A204.1 (cell line): Measurements from ENCODE around the gene ANAPC16.
"Not testable (repeated sequence)": the region's sequence is repeated elsewhere in the genome, so short reads cannot be mapped to it uniquely, and the experiment has no call there.

ENCODE experiments used
- FAIRE-seq: peaks from 2 replicates; lab custom pipeline; 2012; peaks lifted over from hg19 to GRCh38; lab: Jason Lieb, UNC

The ANAPC16 gene

GRCh38 chr10:72215611-72216549 is at the start of gene ANAPC16, which contains the start of gene ASCC1:
TSS of gene ANAPC16 (plus strand) at chr10:72216012. CDS start at chr10:72223915, 7,903 bp downstream.
TSS of gene ASCC1 (minus strand) at chr10:72216276. CDS start at chr10:72213298, 2,978 bp downstream.
- no peak for FAIRE-seq

- no peak for FAIRE-seq
Measured at GRCh38 chr10:72167118-72167517, 48.7 kb upstream of the ANAPC16 start.

DNA sequence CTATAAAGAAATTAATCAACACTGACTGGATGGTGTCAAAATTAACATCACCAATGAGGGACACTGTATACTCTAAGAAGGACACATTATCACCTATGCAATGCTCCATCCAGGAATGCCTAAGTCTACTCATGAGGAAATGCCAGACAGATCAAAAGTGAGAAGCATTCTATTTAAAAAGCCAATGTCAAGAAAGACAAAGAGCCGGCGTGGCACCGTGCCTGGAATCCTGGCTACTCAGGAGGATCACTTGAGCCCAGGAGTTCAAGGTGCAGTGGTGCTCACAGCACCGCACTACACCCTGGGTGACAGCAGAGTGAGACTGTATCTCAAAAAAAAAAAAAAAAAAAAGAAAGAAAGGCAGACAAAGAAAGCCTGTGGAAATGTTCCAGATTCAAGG is 45.5 kb upstream of the ANAPC16 start:
- no peak for FAIRE-seq

GRCh38 chr10:72170733-72171132 is 45.1 kb upstream of the ANAPC16 start:
- FAIRE-seq: no peak

- FAIRE-seq: no peak
Measured at GRCh38 chr10:72171175-72171630, 44.6 kb upstream of the ANAPC16 start.

- FAIRE-seq: no peak
Measured at GRCh38 chr10:72173262-72173618, 42.6 kb upstream of the ANAPC16 start.

GRCh38 chr10:72173619-72174296 is 42.1 kb upstream of the ANAPC16 start:
- FAIRE-seq: no peak

DNA sequence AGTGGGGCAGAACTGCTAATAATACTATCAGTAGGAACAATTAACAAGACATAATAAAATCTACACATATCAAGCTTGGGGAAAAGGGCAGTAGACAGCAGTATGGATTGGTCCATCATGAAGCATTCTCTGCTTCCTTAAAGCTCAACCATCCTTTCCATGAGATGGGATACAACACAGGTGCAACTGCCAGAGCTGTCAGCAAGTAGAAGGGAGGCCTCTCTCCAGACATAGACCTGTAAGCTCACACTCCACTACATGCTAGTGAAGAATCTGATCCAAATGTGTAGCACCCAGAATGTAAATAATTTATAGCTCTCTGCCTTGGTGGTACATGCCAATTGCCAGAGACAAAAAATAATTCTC is 41.5 kb upstream of the ANAPC16 start:
- no peak for FAIRE-seq

- no peak for FAIRE-seq
Measured at GRCh38 chr10:72175149-72175548, 40.7 kb upstream of the ANAPC16 start.

- no peak for FAIRE-seq
Measured at GRCh38 chr10:72176701-72177100, 39.1 kb upstream of the ANAPC16 start.

DNA sequence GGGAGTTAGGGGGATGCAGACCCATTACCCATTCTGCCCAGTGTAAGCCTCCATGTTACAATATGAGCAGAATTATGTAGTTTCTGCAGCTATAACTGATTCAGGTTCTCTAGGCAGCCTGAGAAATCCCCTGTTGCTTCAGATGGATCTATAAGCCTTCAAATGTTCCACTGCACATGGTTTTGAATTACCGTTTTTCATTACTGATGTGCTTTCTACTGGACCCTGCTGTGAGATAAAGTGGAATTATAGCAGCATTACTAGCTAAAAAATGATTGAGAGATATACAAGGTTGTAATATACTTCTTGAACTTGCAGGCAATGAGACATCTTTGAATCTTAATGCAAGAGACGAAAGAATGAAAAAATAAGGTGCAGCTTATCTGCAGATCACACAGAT is 38.4 kb upstream of the ANAPC16 start:
- FAIRE-seq: no peak

DNA sequence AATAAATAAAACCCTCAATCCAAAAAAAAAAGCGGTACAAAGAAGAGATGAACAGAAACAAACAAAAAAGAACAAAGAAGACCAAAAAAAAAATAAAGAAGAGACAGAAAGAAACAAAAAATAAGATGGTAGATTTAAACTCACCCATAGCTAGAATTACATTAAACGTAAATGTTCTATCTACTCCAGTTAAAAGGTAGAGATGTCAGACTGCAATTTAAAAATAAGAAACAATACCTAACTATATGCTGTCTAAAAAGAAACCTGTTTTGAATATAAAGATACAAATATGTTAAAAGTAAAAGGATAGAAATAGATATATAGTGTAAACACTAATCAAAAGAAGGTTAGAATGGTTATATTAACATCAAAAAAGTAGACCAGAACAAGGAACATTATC is 31.7 kb upstream of the ANAPC16 start:
- FAIRE-seq: peak; percentile 21

DNA sequence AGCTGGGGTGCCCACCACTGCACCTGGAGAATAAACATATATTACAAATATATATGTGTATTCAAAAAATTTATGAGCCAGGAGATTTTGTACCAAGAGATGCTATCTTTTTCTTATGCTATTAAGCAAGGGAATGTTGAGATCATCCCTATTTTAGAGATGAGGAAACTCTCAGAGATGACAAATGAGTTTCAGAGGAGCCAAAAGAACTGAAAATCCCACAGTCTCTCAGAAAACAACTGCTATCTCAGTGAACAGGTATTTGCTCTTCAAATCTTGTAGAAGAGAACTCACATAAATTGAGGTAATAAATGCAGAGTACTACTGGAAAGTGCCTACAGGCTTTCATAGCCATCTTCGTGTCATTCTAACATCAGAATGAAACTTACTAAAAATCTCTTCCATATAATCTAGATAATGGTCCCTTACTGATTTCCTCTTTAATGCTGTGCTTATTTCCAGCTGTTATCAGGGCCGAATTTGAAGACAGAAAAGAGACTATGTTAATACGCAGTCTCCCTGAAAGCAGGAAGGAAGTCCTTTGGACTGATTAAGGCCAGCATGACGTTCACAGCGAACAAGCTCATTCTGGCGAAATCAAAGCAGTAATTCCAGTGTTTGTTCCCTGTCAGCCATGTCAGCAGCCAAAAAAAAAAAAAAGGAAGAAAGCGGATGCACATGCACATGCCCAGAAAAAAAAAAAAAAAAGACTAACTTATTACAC is 29.4 kb upstream of the ANAPC16 start:
- FAIRE-seq: no peak

- no peak for FAIRE-seq
Measured at GRCh38 chr10:72186982-72187330, 28.9 kb upstream of the ANAPC16 start.

DNA sequence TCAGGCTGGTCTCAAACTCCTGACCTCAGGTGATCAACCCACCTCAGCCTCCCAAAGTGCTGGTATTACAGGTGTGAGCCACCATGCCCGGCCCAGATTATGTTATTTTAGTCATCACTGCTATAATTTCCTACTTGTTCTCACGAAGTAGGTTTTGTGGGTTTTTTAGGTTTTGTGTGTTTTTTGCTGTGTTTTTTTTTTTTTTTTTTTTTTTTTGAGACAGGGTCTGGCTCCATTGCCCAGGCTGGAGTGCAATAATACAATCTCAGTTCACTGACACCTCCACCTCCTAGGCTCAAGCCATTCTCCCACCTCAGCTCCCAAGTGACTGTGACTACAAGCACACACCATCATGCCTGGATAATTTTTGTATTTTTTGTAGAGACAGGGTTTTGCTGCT is 20.9 kb upstream of the ANAPC16 start:
- FAIRE-seq: no peak

DNA sequence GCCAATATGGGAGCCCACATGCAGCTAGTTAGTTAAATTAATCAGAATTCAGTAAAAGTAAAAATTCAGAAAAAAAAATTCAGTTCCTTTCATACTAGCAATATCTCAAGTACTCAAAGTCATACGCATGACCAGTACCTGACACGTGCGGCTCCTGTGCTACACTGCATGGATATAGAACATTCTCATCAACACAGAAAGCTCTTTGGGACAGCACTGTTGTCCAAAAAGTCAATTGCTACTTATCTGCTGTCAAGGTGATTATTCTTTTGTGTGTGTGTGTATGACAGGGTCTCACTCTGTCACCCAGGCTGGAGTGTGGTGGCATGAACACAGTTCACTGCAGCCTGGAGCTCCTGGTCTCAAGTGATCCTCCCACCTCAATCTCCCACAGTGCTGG is 14.9 kb upstream of the ANAPC16 start:
- no peak for FAIRE-seq

DNA sequence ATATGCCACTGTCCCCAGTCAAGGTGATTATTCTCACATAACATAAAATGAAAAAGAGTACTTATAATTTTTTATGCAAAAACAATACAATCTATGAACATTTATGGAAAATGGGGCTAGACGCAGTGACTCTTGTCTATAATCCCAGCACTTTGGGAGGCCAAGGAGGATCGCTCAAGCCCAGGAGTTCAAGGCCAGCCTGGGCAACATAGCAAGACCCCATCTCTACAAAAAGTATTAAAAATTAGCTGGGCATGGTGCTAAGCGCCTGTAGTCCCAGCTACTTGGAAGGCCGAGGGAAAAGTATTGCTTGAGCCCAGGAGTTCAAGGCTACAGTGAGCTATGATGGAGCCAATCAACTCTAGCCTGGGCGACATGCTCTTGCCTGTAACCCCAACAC is 14.5 kb upstream of the ANAPC16 start:
- FAIRE-seq: no peak

GRCh38 chr10:72204296-72204695 is 11.5 kb upstream of the ANAPC16 start:
- no peak for FAIRE-seq

GRCh38 chr10:72204724-72205123 is 11.1 kb upstream of the ANAPC16 start:
- no peak for FAIRE-seq

DNA sequence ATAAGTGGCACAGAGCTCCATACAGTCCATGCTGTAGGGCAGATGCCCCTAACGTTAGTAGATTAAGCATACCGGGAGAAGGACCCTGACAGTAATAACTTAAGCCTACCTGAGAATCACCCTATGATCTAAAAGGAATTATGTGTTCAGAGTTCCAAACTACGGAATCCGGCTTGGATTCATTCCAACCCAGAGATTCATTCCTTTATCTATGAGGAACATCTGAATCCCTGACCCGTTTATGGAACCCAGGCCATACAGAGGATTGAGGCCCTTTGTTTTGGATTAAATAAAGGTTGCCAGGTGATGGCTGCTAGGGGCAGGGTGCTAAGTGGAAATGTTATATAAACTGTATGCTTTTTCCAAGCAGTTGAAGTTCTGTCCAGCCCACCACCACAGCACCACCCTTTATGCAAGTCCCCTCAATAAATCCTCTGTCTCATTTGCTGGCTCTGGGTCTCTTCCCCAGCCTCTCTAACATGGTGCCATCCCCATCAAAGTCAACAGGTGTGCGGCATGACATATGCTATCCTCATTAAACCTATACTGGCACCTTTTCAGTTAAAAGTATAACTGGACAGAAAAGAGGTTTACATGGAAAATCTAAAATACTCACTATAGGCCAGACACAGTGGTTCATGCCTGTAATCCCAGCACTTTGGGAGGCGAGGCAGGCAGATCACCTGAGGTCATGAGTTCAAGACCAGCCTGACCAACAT is 9.1 kb upstream of the ANAPC16 start:
- FAIRE-seq: no peak

DNA sequence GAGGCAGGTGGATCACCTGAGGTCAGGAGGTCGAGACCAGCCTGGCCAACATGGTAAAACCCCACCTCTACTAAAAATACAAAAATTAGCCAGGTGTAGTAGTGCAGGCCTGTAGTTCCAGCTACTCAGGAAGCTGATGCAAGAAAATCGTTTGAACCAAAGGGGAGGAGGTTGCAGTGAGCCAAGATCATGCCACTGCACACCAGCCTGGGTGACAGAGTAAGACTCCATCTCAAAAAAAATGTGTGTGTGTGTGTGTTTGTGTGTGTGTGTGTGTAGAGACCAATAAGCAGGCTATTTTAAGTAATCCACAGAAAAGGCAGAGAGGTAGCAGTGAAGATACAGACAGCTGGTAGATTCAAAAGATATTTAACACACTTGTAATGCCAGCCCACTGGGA is 7.3 kb upstream of the ANAPC16 start:
- FAIRE-seq: not testable (repeated sequence)

GRCh38 chr10:72211381-72211780 is 4.4 kb upstream of the ANAPC16 start:
- FAIRE-seq: not testable (repeated sequence)
